HepG2 (cell line): Measurements from ENCODE around the gene NFXL1. TPM values are rescaled to one million over a fixed set of nuclear protein-coding genes. Genes with fewer than 3 reads are reported as not detected.

ENCODE experiments used
- ATAC-seq: fragments of 200-7000 bp; cut with Tn5 transposase; 3 replicates; pipeline ENCODE4 v1.9.1; 2020; ENCODE audit warnings: mild to moderate bottlenecking, moderate library complexity
- BruUV-seq: library from RNA; stranded (reverse); fragments of 400-500 nt; replicated peaks from 2 replicates; lab custom pipeline; 2021; lab: Mats Ljungman, UMichigan
- CTCF ChIA-PET: fragments of 300-600 bp; formaldehyde crosslinking; extraction: SDS; loops from one replicate; lab custom pipeline; 2021; ENCODE audit warnings: low total read pairs, inconsistent platforms, low intra/inter-chr PET ratio; lab: Yijun Ruan, JAX
- POLR2A ChIA-PET: fragments of 350-600 bp; sonication (Branson Sonifier 250); formaldehyde crosslinking; loops from one replicate; lab custom pipeline; 2020; ENCODE audit warnings: antibody characterized with exemption, inconsistent platforms; lab: Yijun Ruan, JAX
- DNase-seq: peaks from one replicate; pipeline ENCODE4 v3.0.0-alpha.2; 2015; ENCODE audit warnings: low spot score
- FAIRE-seq: peaks from 3 replicates; lab custom pipeline; 2011; peaks lifted over from hg19 to GRCh38; lab: Jason Lieb, UNC
- H2AFZ ChIP-seq: one replicate; pipeline ENCODE4 v1.6.1; 2011; ENCODE audit warnings: low read length, inconsistent platforms
- H3K27ac ChIP-seq: fragments of 300-600 bp; 3 replicates; pipeline ENCODE4 v1.8.0; 2011; ENCODE audit warnings: mixed run types, mild to moderate bottlenecking, mixed read lengths, low read length, inconsistent platforms; ENCODE audit not compliant: insufficient read depth; ENCODE audit errors: extremely low read length
- H3K27me3 ChIP-seq, 2 experiments: fragments of 200-600 bp in 1 of 2; 2 replicates in 1 of 2; 3 replicates in 1 of 2; pipeline versions ENCODE4 v1.6.0 to v1.8.0; 2011; ENCODE audit warnings: low read length in 2 of 2, mild to moderate bottlenecking in 2 of 2, moderate library complexity in 2 of 2, inconsistent platforms in 1 of 2; ENCODE audit not compliant: insufficient read depth in 2 of 2, control insufficient read depth in 1 of 2
- H3K36me3 ChIP-seq, 2 experiments: fragments of 200-600 bp in 1 of 2; replicated peaks in 1 of 2; 2 replicates in 1 of 2; 3 replicates in 1 of 2; pipeline versions ENCODE4 v1.5.1 to v1.8.0; 2011; ENCODE audit warnings: low read length in 2 of 2, inconsistent platforms in 1 of 2; ENCODE audit not compliant: insufficient read depth in 2 of 2, control insufficient read depth in 1 of 2
- H3K4me1 ChIP-seq: 2 replicates; pipeline ENCODE4 v1.5.1; 2012; ENCODE audit warnings: low read length, inconsistent platforms; ENCODE audit not compliant: insufficient read depth
- H3K4me2 ChIP-seq: 2 replicates; pipeline ENCODE4 v1.6.0; 2011; ENCODE audit warnings: low read depth, low read length, inconsistent platforms
- H3K4me3 ChIP-seq, 3 experiments: fragments of 200-600 bp in 1 of 3; sonication (generic), shearing (Covaris generic) in 1 of 3; replicated peaks in 1 of 3; 2 replicates each; pipeline ENCODE4 v1.5.1; 2011 to 2016; ENCODE audit warnings: low read length in 3 of 3, inconsistent platforms in 2 of 3, low read depth in 2 of 3, mild to moderate bottlenecking in 2 of 3, control low read depth in 1 of 3, mixed read lengths in 1 of 3; ENCODE audit not compliant: insufficient read depth in 1 of 3
- H3K79me2 ChIP-seq: one replicate; pipeline ENCODE4 v1.6.1; 2011; ENCODE audit warnings: low read length, inconsistent platforms; ENCODE audit not compliant: insufficient read depth
- H3K9ac ChIP-seq: 2 replicates; pipeline ENCODE4 v1.6.0; 2011; ENCODE audit warnings: mild to moderate bottlenecking, low read depth, low read length, inconsistent platforms; ENCODE audit not compliant: insufficient read depth
- H3K9me3 ChIP-seq: 2 replicates; pipeline ENCODE4 v1.5.1; 2012; ENCODE audit warnings: mild to moderate bottlenecking, low read length
- H4K20me1 ChIP-seq: 2 replicates; pipeline ENCODE4 v1.6.0; 2011; ENCODE audit warnings: inconsistent platforms, mild to moderate bottlenecking, low read length, moderate library complexity; ENCODE audit not compliant: insufficient read depth
- CEBPB ChIP-seq: IDR thresholded peaks from 2 replicates; pipeline ENCODE4 v1.6.1; 2011; ENCODE audit warnings: low read depth, low read length, improper control_type of control experiment, borderline replicate concordance
- KLF11 ChIP-seq: IDR thresholded peaks from 2 replicates; pipeline ENCODE4 v1.6.1; 2016; ENCODE audit warnings: missing compliant biosample characterization
- NCOA1 ChIP-seq: sonication (generic); formaldehyde crosslinking; IDR thresholded peaks from 2 replicates; pipeline ENCODE4 v1.9.0; 2021; ENCODE audit warnings: missing genetic modification reagents
- NFE2 ChIP-seq: sonication (generic); formaldehyde crosslinking; IDR thresholded peaks from 2 replicates; pipeline ENCODE4 v1.4.0; 2020; ENCODE audit warnings: missing genetic modification reagents
- PRDM15 ChIP-seq: sonication (generic); formaldehyde crosslinking; IDR thresholded peaks from 2 replicates; pipeline ENCODE4 v1.4.0; 2020; ENCODE audit warnings: missing genetic modification reagents
- RAD51 ChIP-seq: fragments of 450-650 bp; IDR thresholded peaks from 2 replicates; pipeline ENCODE4 v1.6.1; 2016; ENCODE audit warnings: borderline replicate concordance
- REPIN1 ChIP-seq: sonication (generic); formaldehyde crosslinking; IDR thresholded peaks from 2 replicates; pipeline ENCODE4 v1.8.0; 2022; ENCODE audit warnings: missing genetic modification reagents, low read depth, mild to moderate bottlenecking, borderline replicate concordance
- SP140L ChIP-seq: sonication (generic); formaldehyde crosslinking; IDR thresholded peaks from 2 replicates; pipeline ENCODE4 v1.4.0; 2020; ENCODE audit warnings: missing genetic modification reagents, borderline replicate concordance
- SSRP1 ChIP-seq: IDR thresholded peaks from 2 replicates; pipeline ENCODE4 v1.6.1; 2016; ENCODE audit warnings: control low read depth
- YY1 ChIP-seq: IDR thresholded peaks from 2 replicates; pipeline ENCODE4 v1.6.1; 2011; ENCODE audit warnings: low read length, low read depth, moderate library complexity, mild to moderate bottlenecking; ENCODE audit not compliant: insufficient read depth, insufficient replicate concordance
- ZNF3 ChIP-seq: IDR thresholded peaks from 2 replicates; pipeline ENCODE4 v1.7.0; 2017; ENCODE audit warnings: inconsistent platforms
- ZNF547 ChIP-seq: sonication (generic); formaldehyde crosslinking; IDR thresholded peaks from 2 replicates; pipeline ENCODE4 v1.5.1; 2020; ENCODE audit warnings: mild to moderate bottlenecking, missing genetic modification reagents
- ZNF83 ChIP-seq: sonication (generic); formaldehyde crosslinking; IDR thresholded peaks from 2 replicates; pipeline ENCODE4 v1.4.0; 2020; ENCODE audit warnings: missing genetic modification reagents, mild to moderate bottlenecking, borderline replicate concordance
- ZSCAN31 ChIP-seq: sonication (generic); formaldehyde crosslinking; IDR thresholded peaks from 2 replicates; pipeline ENCODE4 v1.5.0; 2020; ENCODE audit warnings: low read depth, mild to moderate bottlenecking, missing genetic modification reagents
- WGBS: methylation state at CpG from one replicate; pipeline ENCODE4 v1.1.6; 2017; ENCODE audit warnings: low lambda C conversion rate; 5-methylcytosine and 5-hydroxymethylcytosine counted together
- in situ Hi-C: cut with HindIII; loops from 2 replicates; pipeline ENCODE4 v1.10.0; 2017; ENCODE audit warnings: low pct_unique_long_range_greater_than_20kb; ENCODE audit not compliant: extremely low pct_ligation_motif_present
- intact Hi-C: fragments of 100-400 bp; cut with micrococcal nuclease; formaldehyde crosslinking; loops from one replicate; pipeline ENCODE4 v1.10.0; 2022; ENCODE audit not compliant: unreplicated experiment
- polyA plus RNA-seq, 8 experiments: library from polyadenylated mRNA; depleted of rRNA in 3 of 8; stranded (reverse) in 7 of 8; unstranded in 1 of 8; fragments of >200 nt; fragmentation: Illumina TruSeq in 4 of 8; extraction: Trizol in 4 of 8; gene quantifications; 2 replicates each; pipeline versions ENCODE4 v1.2.1 to v1.2.3, GENCODE V29; 2011 to 2016; ENCODE audit warnings: low read depth in 4 of 8, missing spikeins in 1 of 8, mixed read lengths in 1 of 8; ENCODE audit not compliant: insufficient read depth in 1 of 8
- total RNA-seq, 5 experiments: library from RNA; depleted of rRNA; stranded (reverse); fragments of >200 nt; fragmentation: Illumina TruSeq; extraction: Trizol; gene quantifications; 2 replicates each; pipeline ENCODE4 v1.2.3, GENCODE V29; 2016; ENCODE audit warnings: low read depth in 1 of 5
- TF ChIP-seq, protein P1 (sequence below): sonication (generic); formaldehyde crosslinking; IDR thresholded peaks from 2 replicates; pipeline ENCODE4 v1.8.1; 2023; ENCODE audit warnings: missing genetic modification reagents, inconsistent platforms, borderline replicate concordance

NFXL1 gene
- total and polyA plus RNA-seq, 2 of the 13 experiments (the other 11 are each of a cell fraction or from before 2014, with no cell fraction given) = 12.0 to 18.6 TPM

DNA sequence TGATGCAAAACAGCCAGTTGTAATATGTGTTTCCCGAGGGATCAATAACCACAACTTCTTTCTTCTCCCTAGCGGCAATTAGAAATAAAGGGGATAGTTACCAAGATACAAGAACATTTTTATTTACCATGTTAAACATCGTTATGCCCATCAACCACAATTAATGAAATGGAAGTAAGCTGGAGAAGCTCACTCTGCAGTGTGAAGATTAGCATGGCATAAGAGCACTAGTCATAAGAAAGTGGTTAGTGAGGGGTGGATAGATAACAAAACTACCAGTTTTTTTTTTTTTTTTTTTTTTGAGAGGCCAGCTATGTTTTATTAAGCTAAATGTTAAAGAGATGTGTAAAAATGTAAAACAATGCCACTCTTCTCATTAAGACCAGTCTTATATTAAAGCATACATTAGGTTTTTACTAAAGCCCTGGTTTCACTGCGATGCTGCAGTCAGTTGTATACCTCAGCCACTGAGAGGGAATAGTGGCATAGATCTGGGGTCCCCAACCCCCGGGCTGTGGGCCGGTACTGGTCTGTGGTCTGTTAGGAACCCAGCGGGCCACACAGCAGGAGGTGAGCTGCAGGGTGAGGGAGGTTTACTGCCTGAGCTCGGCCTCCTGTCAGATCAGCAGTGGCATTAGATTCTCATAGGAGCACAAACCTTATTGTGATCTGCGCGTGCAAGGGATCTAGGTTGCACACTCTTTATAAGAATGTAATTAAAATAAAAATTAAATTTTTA is 27.9 kb upstream of the NFXL1 start:
- H3K4me2 ChIP-seq = no peak overlapping the region
- FAIRE-seq = no peak
- no peaks in the 10 kb centered on the region for H3K36me3 ChIP-seq
- intact Hi-C loops = no loop called here
- ChIA-PET CTCF (no interaction called here), POLR2A (no interaction called here)
- no peaks in the 10 kb centered on the region for H3K9me3 ChIP-seq
- H3K4me3 ChIP-seq = no peak overlapping the region
- no peak overlapping the region for H2AFZ ChIP-seq
- no peak overlapping the region for H3K27ac ChIP-seq
- H3K4me1 ChIP-seq = peaks cover 4% of the 10 kb centered on the region; the same call in 1 of the 2 replicates
- no peak for ATAC-seq
- no peaks in the 10 kb centered on the region for H4K20me1 ChIP-seq
- BruUV-seq = no TSS peak
- no peak overlapping the region for H3K9ac ChIP-seq
- in situ Hi-C loops = no loop called here
- no peaks in the 10 kb centered on the region for H3K79me2 ChIP-seq
- TF ChIP-seq ZNF83 (CRISPR knock-in tag) = no peak
- no peak for TF ChIP-seq RAD51
- TF ChIP-seq, protein P1, sequence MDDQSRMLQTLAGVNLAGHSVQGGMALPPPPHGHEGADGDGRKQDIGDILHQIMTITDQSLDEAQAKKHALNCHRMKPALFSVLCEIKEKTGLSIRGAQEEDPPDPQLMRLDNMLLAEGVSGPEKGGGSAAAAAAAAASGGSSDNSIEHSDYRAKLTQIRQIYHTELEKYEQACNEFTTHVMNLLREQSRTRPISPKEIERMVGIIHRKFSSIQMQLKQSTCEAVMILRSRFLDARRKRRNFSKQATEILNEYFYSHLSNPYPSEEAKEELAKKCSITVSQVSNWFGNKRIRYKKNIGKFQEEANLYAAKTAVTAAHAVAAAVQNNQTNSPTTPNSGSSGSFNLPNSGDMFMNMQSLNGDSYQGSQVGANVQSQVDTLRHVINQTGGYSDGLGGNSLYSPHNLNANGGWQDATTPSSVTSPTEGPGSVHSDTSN = no peak
- no peak for TF ChIP-seq ZSCAN31 (CRISPR knock-in tag)
- no peak for TF ChIP-seq SP140L (CRISPR knock-in tag)
- TF ChIP-seq REPIN1 = no peak
- WGBS = 55% methylated on average over 10 of the region's 10 CpGs
- no peaks in the 10 kb centered on the region for H3K27me3 ChIP-seq
- no peak for DNase-seq

DNA sequence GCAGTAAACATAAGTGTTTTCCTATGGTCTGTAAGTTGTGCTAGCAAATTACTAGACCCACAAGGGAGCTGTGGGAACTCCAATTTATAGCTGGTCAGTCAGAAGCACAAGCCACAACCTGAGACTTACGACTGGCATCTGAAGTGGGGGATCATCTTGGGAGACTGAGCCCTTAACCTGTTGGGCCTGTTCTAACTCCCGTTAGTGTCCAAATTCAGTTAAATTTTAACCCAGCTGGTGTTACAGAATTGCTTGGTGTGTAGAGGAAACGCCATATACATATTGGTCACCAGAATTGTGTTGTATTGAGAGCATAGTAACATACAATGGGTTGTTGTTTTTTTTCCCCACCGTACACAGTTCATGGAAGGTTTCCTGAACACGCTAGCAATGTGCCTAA is 25.1 kb upstream of the NFXL1 start:
- CTCF ChIA-PET = no interaction called here
- WGBS = 39% methylated on average over 5 of the region's 5 CpGs
- ATAC-seq (no peak), DNase-seq (no peak), FAIRE-seq (no peak)
- H3K4me3 ChIP-seq = no peak overlapping the region
- POLR2A ChIA-PET = no interaction called here
- BruUV-seq = no TSS peak
- no peaks in the 10 kb centered on the region for H3K36me3 ChIP-seq
- in situ Hi-C loops (no loop called here), intact Hi-C loops (no loop called here)
- H4K20me1 ChIP-seq = no peaks in the 10 kb centered on the region
- H3K27ac ChIP-seq = no peak overlapping the region
- no peaks in the 10 kb centered on the region for H3K79me2 ChIP-seq
- H3K9ac ChIP-seq = no peak overlapping the region
- H3K4me1 ChIP-seq = peaks cover 4% of the 10 kb centered on the region; the same call in 1 of the 2 replicates
- H3K9me3 ChIP-seq = no peaks in the 10 kb centered on the region
- no peak overlapping the region for H3K4me2 ChIP-seq
- no peak overlapping the region for H2AFZ ChIP-seq
- H3K27me3 ChIP-seq = no peaks in the 10 kb centered on the region
- TF ChIP-seq YY1 (no peak), ZNF3 (CRISPR knock-in tag) (no peak), PRDM15 (CRISPR knock-in tag) (no peak), NCOA1 (CRISPR knock-in tag) (no peak), NFE2 (CRISPR knock-in tag) (no peak), SSRP1 (CRISPR knock-in tag) (no peak), KLF11 (CRISPR knock-in tag) (no peak), ZNF547 (no peak), CEBPB (no peak)
